ENCODE results near the gene ME2. TPM values are rescaled to one million over a fixed set of nuclear protein-coding genes. Genes with fewer than 3 reads are reported as not detected.

ME2 gene
- total RNA-seq, 2 donors from 2014 or later: 24.1 to 29.3 TPM

DNA sequence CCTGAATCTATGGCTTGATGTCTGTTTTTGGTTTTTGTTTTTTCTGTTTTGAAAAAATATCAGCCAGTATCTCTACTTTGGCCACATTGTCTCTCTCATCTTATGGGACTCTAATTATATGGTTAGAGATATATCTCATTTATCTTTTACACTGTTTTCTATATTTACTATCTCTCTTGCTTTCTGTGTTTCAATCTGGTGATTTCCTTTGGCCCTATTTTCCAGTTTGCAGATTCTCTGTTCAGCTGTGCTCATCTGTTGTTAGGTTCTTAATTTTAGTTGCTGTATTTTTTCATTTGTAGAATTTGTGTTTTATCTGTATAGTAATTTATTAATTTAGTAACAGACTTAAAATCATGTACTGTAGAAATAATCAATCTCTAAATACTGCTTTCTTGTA is 47.6 kb downstream of the ME2 start:
- peaks cover 0 to 4% of the 10 kb centered on the region in 2 donors for H3K36me3 ChIP-seq (replicated peaks in 1 of 2; ENCODE audit: insufficient read depth in 1 of 2, low read depth in 2 of 2)
- DNase-seq (no peak), ATAC-seq (no peak)
- intact Hi-C loops (cut with DNase I): no loop called here
- H3K4me1 ChIP-seq: no peaks in the 10 kb centered on the region
- TF ChIP-seq, protein P1, sequence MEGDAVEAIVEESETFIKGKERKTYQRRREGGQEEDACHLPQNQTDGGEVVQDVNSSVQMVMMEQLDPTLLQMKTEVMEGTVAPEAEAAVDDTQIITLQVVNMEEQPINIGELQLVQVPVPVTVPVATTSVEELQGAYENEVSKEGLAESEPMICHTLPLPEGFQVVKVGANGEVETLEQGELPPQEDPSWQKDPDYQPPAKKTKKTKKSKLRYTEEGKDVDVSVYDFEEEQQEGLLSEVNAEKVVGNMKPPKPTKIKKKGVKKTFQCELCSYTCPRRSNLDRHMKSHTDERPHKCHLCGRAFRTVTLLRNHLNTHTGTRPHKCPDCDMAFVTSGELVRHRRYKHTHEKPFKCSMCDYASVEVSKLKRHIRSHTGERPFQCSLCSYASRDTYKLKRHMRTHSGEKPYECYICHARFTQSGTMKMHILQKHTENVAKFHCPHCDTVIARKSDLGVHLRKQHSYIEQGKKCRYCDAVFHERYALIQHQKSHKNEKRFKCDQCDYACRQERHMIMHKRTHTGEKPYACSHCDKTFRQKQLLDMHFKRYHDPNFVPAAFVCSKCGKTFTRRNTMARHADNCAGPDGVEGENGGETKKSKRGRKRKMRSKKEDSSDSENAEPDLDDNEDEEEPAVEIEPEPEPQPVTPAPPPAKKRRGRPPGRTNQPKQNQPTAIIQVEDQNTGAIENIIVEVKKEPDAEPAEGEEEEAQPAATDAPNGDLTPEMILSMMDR (IDR thresholded peaks at IDR 0.05): no peak
- no peak for TF ChIP-seq POLR2A (IDR thresholded peaks at IDR 0.05)
- no peaks in the 10 kb centered on the region for H3K27me3 ChIP-seq
- H3K9me3 ChIP-seq: no peaks in the 10 kb centered on the region
- no peak overlapping the region for H3K4me3 ChIP-seq
- no peak overlapping the region for H3K27ac ChIP-seq

DNA sequence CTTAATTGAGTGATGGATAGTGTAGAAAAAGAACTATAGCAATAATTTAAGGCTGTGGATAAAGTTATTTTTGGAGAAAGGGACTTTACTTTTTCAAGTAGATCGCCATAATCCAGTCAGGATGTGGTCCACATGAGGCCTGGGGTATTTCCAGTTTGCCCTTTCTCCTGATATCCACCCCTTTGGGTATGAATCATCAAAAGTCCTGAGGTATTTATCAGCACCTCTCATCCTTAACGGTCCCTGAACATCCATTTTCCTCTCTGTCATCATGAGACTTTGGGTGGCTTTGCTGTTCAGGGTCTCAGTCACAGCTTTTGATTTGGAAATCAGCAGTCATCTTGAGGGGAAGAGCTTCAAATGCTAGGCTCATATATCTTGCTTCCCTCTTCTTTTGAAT is 49.6 kb downstream of the ME2 start:
- H3K4me3 ChIP-seq: no peak overlapping the region
- intact Hi-C loops (cut with DNase I): no loop called here
- no peaks in the 10 kb centered on the region for H3K27me3 ChIP-seq
- ATAC-seq (no peak), DNase-seq (no peak)
- H3K4me1 ChIP-seq: no peaks in the 10 kb centered on the region
- H3K9me3 ChIP-seq: no peaks in the 10 kb centered on the region
- H3K36me3 ChIP-seq (replicated peaks in 1 of 2; ENCODE audit: insufficient read depth in 1 of 2, low read depth in 2 of 2): peaks cover 0 to 4% of the 10 kb centered on the region in 2 donors
- no peak for TF ChIP-seq POLR2A (IDR thresholded peaks at IDR 0.05)
- TF ChIP-seq, protein P1 (IDR thresholded peaks at IDR 0.05): no peak
- 84 to 94% methylated on average over 2 of the region's 2 CpGs for WGBS, 2 donors
- no peak overlapping the region for H3K27ac ChIP-seq

DNA sequence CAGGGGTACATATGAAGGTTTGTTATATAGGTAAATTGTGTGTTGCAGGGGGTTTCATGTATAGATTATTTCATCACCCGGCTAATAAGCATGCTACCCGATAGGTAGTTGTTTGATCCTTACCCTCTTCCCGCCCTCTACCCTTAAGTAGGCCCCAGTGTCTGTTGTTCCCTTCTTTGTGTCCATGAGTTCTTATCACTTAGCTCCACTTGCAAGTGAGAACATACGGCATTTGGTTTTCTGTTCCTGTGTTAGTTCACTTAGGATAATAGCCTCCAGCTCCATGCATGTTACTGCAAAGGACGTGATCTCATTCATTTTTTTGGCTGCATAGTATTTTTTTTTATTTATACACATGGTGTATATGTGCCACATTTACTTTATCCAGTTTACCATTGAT is 54.8 kb downstream of the ME2 start:
- Histone ChIP-seq H3K27ac (no peak overlapping the region), H3K36me3 (replicated peaks in 1 of 2; ENCODE audit: insufficient read depth in 1 of 2, low read depth in 2 of 2) (no peaks in the 10 kb centered on the region), H3K4me1 (no peaks in the 10 kb centered on the region), H3K4me3 (no peak overlapping the region), H3K9me3 (no peaks in the 10 kb centered on the region), H3K27me3 (no peaks in the 10 kb centered on the region)
- intact Hi-C loops (cut with DNase I): no loop called here
- TF ChIP-seq POLR2A (IDR thresholded peaks at IDR 0.05): no peak
- TF ChIP-seq, protein P1 (IDR thresholded peaks at IDR 0.05): no peak
- DNase-seq (no peak), ATAC-seq (no peak)
- 92 to 94% methylated on average over 5 of the region's 5 CpGs for WGBS, 2 donors

DNA sequence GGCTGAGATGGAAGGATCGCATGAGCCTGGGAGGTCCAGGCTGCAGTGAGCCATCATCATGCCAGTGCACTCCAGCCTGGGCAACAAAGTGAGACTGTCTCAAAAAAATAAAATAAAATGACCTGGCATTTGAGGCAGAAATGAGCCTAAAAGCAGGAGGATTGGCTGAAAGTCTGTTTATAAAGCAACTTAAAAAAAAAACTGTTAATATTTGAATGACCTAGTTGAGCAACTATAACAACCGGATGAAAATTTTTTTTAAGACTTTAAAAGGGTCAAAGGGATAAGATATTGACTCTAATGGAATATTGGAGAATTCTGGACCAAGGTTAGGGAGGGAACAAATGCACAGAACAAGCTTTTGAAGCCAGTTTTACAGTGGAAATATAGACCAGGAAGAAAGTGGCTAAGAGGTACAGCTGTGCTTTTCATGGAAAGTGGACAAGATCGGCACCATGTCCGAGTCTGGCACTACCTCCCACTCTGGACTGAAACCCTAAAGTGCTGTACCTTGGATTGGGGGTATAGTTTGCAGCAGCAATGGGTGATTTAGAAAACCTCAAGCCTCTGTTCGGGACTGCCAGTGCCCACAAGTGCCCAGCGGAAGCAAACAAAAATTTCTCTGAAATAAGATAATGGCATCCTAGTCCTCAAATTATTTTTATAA is 55.8 kb downstream of the ME2 start:
- ATAC-seq (no peak), DNase-seq (no peak)
- Histone ChIP-seq H3K4me3 (no peak overlapping the region), H3K27ac (no peak overlapping the region), H3K36me3 (replicated peaks in 1 of 2; ENCODE audit: insufficient read depth in 1 of 2, low read depth in 2 of 2) (no peaks in the 10 kb centered on the region), H3K4me1 (no peaks in the 10 kb centered on the region), H3K27me3 (no peaks in the 10 kb centered on the region), H3K9me3 (no peaks in the 10 kb centered on the region)
- TF ChIP-seq, protein P1 (IDR thresholded peaks at IDR 0.05): no peak
- no peak for TF ChIP-seq POLR2A (IDR thresholded peaks at IDR 0.05)
- intact Hi-C loops (cut with DNase I): no loop called here
- WGBS, 2 donors: 90 to 92% methylated on average over 6 of the region's 6 CpGs

DNA sequence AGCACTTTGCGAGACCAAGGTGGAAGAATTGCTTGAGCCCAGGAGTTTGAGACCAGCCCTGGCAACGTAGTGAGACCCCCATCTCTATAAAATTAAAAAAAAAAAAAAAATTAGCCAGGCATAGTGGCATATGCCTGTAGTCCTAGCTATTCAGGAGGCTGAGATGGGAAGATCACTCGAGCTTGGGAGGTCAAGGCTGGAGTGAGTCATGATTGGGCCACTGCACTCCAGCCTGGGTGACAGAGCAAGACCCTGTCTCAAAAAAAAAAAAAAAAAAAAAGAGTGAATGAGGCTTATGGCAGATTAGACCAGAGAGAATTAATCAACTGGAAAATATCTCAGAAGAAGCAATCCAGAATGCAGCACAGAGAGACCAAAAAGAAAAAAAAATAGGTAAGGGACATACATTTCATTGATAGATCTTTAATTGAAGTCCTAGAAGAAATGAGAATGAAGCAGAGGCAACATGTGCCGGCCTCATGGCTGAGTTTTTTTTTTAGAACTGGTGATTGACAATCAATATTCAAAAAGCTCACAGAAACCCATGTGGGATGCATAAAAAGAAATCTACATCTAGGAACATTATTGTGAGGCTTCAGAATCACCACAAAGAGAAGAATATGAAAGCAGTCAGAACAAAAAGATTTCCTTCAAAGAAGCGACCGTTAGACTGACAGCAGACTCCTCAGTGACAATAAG is 56.7 kb downstream of the ME2 start:
- no peak for ATAC-seq
- no peak for TF ChIP-seq POLR2A (IDR thresholded peaks at IDR 0.05)
- TF ChIP-seq, protein P1 (IDR thresholded peaks at IDR 0.05): no peak
- Histone ChIP-seq H3K9me3 (no peaks in the 10 kb centered on the region), H3K4me3 (no peak overlapping the region), H3K36me3 (replicated peaks in 1 of 2; ENCODE audit: insufficient read depth in 1 of 2, low read depth in 2 of 2) (no peaks in the 10 kb centered on the region), H3K27me3 (no peaks in the 10 kb centered on the region), H3K27ac (no peak overlapping the region), H3K4me1 (no peaks in the 10 kb centered on the region)
- DNase-seq: no peak
- 90 to 94% methylated on average over 6 of the region's 6 CpGs for WGBS, 2 donors
- intact Hi-C loops (cut with DNase I): no loop called here

Measured in body of pancreas (tissue), 4 donors.